Left lobe of liver (tissue), 2 donors: ENCODE measurements around the gene ZFYVE1. TPM values are rescaled to one million over a fixed set of nuclear protein-coding genes. Genes with fewer than 3 reads are reported as not detected.
A peak's percentile ranks its signal among the peaks of the same experiment; 100 is the strongest.

Experiments used
- ATAC-seq: fragments of 200-7000 bp; cut with Tn5 transposase; one replicate; pipeline ENCODE4 v1.9.1; 2020; ENCODE audit warnings: mild to moderate bottlenecking, moderate library complexity
- DNase-seq: peaks from one replicate; pipeline ENCODE4 v3.0.0-alpha.2; 2020; ENCODE audit warnings: low spot score
- total RNA-seq: library from RNA; stranded (reverse); gene quantifications from one replicate; pipeline ENCODE4 v1.2.1, GENCODE V29; 2021
- donor health status: DM: no; HTN: no; CAD: no; lungs with moderate emphysema.
- donor health status: DM: no; HTN: yes; CAD: no.

The ZFYVE1 gene
- total RNA-seq, 1 donor from 2014 or later, result 13.4 TPM

DNA sequence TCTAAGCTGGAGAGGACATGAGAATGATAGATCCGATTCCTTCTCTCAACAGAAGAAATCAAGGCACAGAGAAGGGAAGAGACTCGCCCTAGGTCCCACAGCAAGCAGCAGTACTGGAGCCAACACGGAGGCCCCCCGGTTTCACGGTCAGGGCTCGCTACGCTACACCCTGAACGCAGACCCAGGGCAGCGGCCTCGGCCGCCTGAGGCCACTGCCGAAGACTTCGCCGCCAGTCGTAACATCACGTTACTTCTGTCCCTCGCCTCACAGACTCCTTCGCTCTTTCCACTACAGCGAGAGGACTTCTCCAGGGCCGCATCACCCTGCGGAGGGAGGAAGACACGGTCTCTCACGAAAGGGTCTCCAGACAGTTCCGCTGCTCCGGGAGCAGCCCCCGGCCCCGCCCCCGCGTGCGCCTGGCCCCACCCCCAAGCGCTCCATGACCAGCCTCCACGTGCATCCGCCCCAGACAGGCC is 101.1 kb downstream of the ZFYVE1 start:
- ATAC-seq, result peak; percentile 46
- DNase-seq, result no peak

DNA sequence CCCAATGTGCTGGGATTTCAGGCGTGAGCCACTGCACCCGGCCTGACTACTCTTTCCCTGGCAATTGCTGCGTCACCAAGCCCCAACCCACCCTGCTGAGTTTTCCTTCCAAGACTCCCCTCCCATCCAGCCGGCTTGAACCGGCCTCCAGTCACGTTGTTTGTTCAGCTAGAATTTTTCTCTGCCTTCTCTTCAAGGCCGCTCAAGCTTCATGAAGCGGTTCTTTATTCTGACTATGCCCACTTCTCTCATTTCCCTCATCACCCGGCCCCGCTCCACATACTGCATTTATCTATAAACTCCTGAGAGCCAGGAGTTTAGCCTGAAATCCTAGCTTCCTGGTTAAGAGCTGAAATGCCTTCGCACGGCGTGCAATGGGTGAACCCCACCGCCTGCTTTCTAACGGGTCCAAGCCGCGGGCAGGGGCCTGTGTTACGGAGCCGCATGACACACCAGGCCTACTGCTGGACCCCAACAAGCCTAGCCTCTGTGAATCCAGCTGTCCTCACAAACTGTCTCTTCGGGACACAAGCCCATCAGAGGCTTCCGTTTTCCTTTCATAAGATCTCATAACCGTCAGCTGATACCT is 101.6 kb downstream of the ZFYVE1 start:
- DNase-seq (no peak), ATAC-seq (no peak)

DNA sequence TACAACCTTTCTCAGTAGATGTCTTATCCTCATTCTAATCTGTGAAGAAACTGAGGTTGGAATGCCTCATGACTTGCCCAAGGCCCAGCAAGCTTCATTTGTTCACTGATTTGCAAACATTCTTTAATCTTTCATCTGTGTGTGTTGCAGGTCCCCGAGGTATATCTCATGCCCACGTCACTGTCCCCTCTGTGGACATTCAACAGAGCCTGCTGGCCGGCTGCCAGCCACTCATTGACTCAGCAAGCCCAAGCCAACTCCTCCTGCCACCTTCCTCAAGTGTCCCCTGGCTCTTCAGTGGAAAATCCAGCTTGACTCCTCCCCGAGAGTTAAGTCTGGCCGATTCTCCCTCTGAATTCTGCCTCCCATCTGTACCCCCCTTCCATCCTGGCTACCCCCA is 102.6 kb downstream of the ZFYVE1 start:
- DNase-seq (no peak), ATAC-seq (no peak)

DNA sequence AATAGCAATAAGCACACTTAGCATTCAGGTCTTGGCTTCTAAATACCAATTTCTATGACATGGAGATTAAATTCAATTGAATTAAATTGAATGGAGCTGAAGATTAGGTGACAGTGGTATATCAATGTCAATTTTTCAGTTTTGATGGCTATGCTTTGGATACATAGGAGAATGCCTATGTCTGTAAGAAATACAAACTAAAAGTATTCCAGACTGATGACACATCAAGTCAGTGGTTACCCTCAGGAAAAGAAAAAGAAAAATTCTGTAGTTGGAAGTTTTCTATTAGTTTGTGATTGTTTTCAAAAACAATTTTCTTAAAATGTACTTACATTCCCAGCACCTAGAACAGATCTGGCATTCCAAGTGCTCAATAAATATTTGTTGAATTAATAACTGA is 105.5 kb downstream of the ZFYVE1 start:
- ATAC-seq (no peak), DNase-seq (no peak)

DNA sequence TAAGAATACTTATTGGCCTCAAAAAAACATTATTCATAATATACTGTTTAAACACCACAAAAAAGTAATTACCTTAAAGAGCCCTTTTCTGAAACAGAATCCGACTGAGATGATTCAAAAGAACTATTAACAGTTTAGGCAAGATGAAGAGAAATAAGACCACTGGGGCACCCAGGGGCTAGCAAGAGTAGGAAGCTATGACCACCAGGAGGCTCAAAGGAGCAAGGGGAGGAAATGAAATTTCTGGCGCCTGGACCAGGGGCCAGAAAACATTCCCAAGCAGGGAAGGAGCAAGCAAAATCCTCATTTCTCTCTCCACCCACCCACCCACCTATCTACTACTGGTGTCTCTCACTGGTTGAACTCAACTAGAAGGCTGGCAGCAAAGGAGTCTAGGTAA is 106.9 kb downstream of the ZFYVE1 start:
- ATAC-seq (no peak), DNase-seq (no peak)

Other genes with a start within 250 kb of the ZFYVE1 start
- 5.2 TPM for gene DPF3, start 133.0 kb downstream of the ZFYVE1 start, total RNA-seq
- gene DCAF4, start 100.6 kb downstream of the ZFYVE1 start, total RNA-seq, result 6.4 TPM
- gene RBM25, start 31.4 kb upstream of the ZFYVE1 start, total RNA-seq, result 21.7 TPM
- gene PSEN1, start 109.4 kb upstream of the ZFYVE1 start, total RNA-seq, result 22.8 TPM
- gene PAPLN, start 210.4 kb upstream of the ZFYVE1 start, total RNA-seq, result 1.9 TPM